NT2/D1 (cell line): ENCODE results near the gene PMM1.

Experiments used
- SUZ12 ChIP-seq: IDR thresholded peaks from 2 replicates; pipeline ENCODE4 v1.6.1; 2011; ENCODE audit not compliant: insufficient read length, insufficient read depth; ENCODE audit errors: extremely low read depth
- YY1 ChIP-seq: IDR thresholded peaks from 2 replicates; pipeline ENCODE4 v1.6.1; 2011; ENCODE audit not compliant: insufficient read length, insufficient read depth
- ZNF274 ChIP-seq: IDR thresholded peaks from 2 replicates; pipeline ENCODE4 v1.6.1; 2011; ENCODE audit warnings: mild to moderate bottlenecking, low read depth, low read length

DNA sequence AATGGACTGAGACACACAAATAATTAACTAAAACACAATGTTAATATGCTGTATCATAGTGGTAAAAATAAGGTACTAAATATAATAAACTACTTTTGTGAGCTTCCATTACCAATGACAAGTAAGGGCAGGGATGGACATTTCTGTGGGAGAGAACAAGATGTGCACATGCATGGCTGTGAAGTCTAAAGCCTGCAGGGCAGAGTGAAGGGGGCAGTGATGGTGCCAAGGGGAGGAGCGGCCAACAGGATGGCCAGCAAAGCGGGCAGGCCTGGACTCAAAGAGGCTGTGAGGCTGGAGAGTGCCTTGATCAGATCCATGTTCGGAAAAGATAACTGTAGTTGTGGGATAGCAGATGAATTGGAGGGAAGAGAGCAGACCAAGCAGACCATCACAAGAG is 18.7 kb upstream of the PMM1 start:
- no peak for TF ChIP-seq YY1
- no peak for TF ChIP-seq ZNF274
- no peak for TF ChIP-seq SUZ12
